Right lobe of liver (tissue), 6 donors: ENCODE results near the gene PIAS4. TPM values are rescaled to one million over a fixed set of nuclear protein-coding genes. Genes with fewer than 3 reads are reported as not detected.
A peak's percentile ranks its signal among the peaks of the same experiment; 100 is the strongest.

ENCODE experiments used
- ATAC-seq, 4 donors: fragments of 200-7000 bp; cut with Tn5 transposase; one replicate each; pipeline ENCODE4 v1.9.1; 2020; ENCODE audit warnings: mild to moderate bottlenecking in 4 of 4, moderate library complexity in 4 of 4
- DNase-seq, 3 donors: peaks; one replicate each; pipeline ENCODE4 v3.0.0-alpha.2; 2020
- H3K27ac ChIP-seq, 3 donors: fragments of 200-600 bp; one replicate each; pipeline ENCODE4 v1.8.0; 2022
- H3K27me3 ChIP-seq, 2 donors: fragments of 200-600 bp; one replicate each; pipeline ENCODE4 v1.8.0; 2022
- H3K36me3 ChIP-seq, 4 donors: fragments of 200-600 bp; sonication (generic) in 1 of 4; one replicate each; pipeline versions ENCODE4 v1.5.1 to v1.8.0; 2017 to 2022; ENCODE audit warnings: control low read depth in 1 of 4
- H3K4me1 ChIP-seq, 4 donors: fragments of 200-600 bp; sonication (generic) in 1 of 4; one replicate each; pipeline versions ENCODE4 v1.5.1 to v1.8.0; 2017 to 2022; ENCODE audit warnings: control low read depth in 1 of 4
- H3K4me3 ChIP-seq, 3 donors: fragments of 200-600 bp; one replicate each; pipeline ENCODE4 v1.8.0; 2022
- H3K9me3 ChIP-seq, 4 donors: fragments of 200-600 bp; sonication (generic) in 1 of 4; one replicate each; pipeline versions ENCODE4 v1.5.1 to v1.8.0; 2017 to 2022; ENCODE audit warnings: control low read depth in 1 of 4
- POLR2A ChIP-seq: fragments of 450-650 bp; IDR thresholded peaks from one replicate; pipeline ENCODE4 v1.6.1; 2017; ENCODE audit warnings: antibody characterized with exemption, mild to moderate bottlenecking
- WGBS: methylation state at CpG from one replicate; pipeline ENCODE4 v1.1.6; 2018; ENCODE audit warnings: low coverage, low lambda C conversion rate; ENCODE audit not compliant: insufficient coverage; ENCODE audit errors: missing lambda C conversion rate; 5-methylcytosine and 5-hydroxymethylcytosine counted together
- intact Hi-C, 2 donors: fragments of 100-400 bp; cut with DNase I; formaldehyde crosslinking; loops; one replicate each; pipeline versions ENCODE4 v1.11.2 to v1.14.1; 2022
- total RNA-seq, 6 experiments: library from RNA; depleted of rRNA in 2 of 6; stranded (reverse); fragments of >200 nt in 2 of 6; fragmentation: NEBNext Ultra II Directional in 3 of 6; extraction: Animal tissue kit (Norgen Biotek cat#: 25700) in 3 of 6; gene quantifications; one replicate each; pipeline versions ENCODE4 v1.1.0 to v1.2.4, GENCODE V29; 2016 to 2023
- TF ChIP-seq, protein P1 (sequence below), 4 donors: fragments of 200-600 bp in 3 of 4; fragments of 450-650 bp in 1 of 4; IDR thresholded peaks; one replicate each; pipeline versions ENCODE4 v1.5.1 to v1.8.0; 2016 to 2022; ENCODE audit warnings: antibody characterized with exemption in 4 of 4, mild to moderate bottlenecking in 2 of 4
- donor health status: DM: no; HTN: yes; CAD: no.
- donor health status: DM: no; HTN: no; CAD: no.
- donor health status: DM: no; HTN: no; CAD: no.
- donor health status: DM: no; HTN: yes; CAD: no.
- donor health status: DM: no; HTN: yes; CAD: no.

Gene PIAS4
- total RNA-seq, 6 experiments from 2014 or later: 9.9 to 20.0 (median 14.9) TPM

DNA sequence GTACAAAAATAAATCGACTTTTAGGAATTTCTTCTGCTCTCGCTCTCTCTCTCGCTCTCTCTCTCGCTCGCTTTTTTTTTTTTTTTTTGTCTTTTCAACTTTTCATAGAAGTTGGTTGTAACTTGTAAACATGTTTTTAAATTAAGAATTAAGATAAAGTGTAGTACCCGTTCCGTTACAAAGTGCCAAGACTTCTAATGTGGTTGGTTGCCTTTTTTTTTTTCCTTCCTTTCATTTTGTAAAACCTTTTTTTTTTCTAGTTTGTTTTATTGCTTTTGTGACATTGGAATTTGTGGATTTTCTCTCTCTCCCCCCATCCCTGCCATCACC lies 38.8 kb downstream of the PIAS4 start:
- ATAC-seq (no peak), DNase-seq (no peak)
- H3K4me1 ChIP-seq: peaks cover 0 to 2% (median under 1%) of the 10 kb centered on the region in 4 donors
- no peaks in the 10 kb centered on the region for H3K9me3 ChIP-seq
- 75% methylated on average over 6 of the region's 7 CpGs for WGBS
- TF ChIP-seq, protein P1, sequence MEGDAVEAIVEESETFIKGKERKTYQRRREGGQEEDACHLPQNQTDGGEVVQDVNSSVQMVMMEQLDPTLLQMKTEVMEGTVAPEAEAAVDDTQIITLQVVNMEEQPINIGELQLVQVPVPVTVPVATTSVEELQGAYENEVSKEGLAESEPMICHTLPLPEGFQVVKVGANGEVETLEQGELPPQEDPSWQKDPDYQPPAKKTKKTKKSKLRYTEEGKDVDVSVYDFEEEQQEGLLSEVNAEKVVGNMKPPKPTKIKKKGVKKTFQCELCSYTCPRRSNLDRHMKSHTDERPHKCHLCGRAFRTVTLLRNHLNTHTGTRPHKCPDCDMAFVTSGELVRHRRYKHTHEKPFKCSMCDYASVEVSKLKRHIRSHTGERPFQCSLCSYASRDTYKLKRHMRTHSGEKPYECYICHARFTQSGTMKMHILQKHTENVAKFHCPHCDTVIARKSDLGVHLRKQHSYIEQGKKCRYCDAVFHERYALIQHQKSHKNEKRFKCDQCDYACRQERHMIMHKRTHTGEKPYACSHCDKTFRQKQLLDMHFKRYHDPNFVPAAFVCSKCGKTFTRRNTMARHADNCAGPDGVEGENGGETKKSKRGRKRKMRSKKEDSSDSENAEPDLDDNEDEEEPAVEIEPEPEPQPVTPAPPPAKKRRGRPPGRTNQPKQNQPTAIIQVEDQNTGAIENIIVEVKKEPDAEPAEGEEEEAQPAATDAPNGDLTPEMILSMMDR (IDR thresholded peaks at IDR 0.05): no peak
- no peak for TF ChIP-seq POLR2A
- intact Hi-C loops: no loop called here
- no peak overlapping the region for H3K27ac ChIP-seq
- peaks cover 0 to 19% (median under 1%) of the 10 kb centered on the region in 4 donors for H3K36me3 ChIP-seq
- no peak overlapping the region for H3K4me3 ChIP-seq
- H3K27me3 ChIP-seq: no peaks in the 10 kb centered on the region

DNA sequence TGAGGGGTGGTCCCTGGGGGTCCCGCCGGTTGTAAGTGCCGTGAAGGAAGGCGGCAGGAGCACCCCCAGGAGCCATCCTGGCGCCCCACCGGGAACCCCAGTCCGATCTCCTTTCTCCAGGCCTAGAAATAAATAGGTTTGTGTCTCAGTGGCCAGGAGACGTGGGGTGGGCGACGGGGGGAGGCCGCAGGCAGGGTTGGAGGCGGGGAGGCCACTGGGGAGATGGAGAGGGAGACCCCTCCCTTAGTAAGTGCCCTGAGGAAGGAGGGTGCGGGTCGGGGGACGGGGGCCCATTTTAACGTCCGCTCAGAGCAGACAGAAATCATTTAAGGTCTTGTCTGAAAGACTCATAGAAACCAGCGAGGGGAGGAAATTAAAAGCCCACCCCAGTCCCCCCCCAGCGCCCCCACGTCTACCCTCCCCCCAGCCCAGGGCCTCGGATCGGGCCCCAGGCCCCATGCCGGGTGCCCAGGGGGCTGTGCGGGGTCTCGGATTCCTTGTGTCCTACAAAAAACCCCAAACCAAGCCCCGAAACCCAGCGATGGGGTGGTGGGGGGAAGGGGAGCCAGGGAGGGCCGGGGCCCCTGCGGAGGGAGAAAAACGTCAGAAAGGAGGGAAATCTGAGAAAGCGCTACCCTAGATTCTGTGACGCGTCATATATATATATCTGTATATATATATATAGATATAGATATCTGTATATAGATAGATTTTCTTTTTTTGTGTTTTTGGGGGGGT lies 39.6 kb downstream of the PIAS4 start:
- peak in 1 of 3 donors; percentile 35 for DNase-seq
- Histone ChIP-seq H3K27me3 (no peaks in the 10 kb centered on the region), H3K4me1 (peaks cover 0 to 10% (median 6%) of the 10 kb centered on the region in 4 donors), H3K27ac (no peak overlapping the region), H3K4me3 (no peak overlapping the region), H3K9me3 (no peaks in the 10 kb centered on the region), H3K36me3 (peaks cover 0 to 19% (median under 1%) of the 10 kb centered on the region in 4 donors)
- no peak for ATAC-seq
- intact Hi-C loops: no loop called here
- TF ChIP-seq, protein P1 (IDR thresholded peaks at IDR 0.05): no peak
- no peak for TF ChIP-seq POLR2A
- WGBS: 79% methylated on average over 7 of the region's 33 CpGs

DNA sequence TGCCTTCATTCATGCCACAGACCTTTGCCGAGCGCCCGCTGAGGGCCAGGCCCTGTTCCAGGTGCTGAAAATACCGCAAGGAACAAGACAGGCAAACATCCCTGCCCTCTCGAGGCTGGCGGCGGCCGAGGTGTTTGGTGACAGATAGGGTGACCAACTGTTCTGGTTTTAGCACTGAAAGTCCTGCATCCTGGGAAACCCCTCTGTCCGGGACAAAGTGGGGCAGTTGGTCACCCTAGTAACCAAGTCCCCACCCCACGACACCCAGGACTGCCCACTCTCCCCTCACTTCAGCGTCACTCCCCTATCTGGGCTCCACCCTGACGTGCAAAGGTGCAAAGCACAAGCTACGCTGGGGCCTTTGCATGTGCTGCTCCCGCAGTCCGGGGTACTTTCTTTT lies 41.9 kb downstream of the PIAS4 start:
- H3K4me3 ChIP-seq: no peak overlapping the region
- TF ChIP-seq, protein P1 (IDR thresholded peaks at IDR 0.05): no peak
- no peak for TF ChIP-seq POLR2A
- no peaks in the 10 kb centered on the region for H3K9me3 ChIP-seq
- H3K36me3 ChIP-seq: peaks cover 0 to 36% (median 8%) of the 10 kb centered on the region in 4 donors
- intact Hi-C loops: no loop called here
- ATAC-seq: no peak
- WGBS: 46% methylated on average over 9 of the region's 15 CpGs
- no peak overlapping the region for H3K27ac ChIP-seq
- no peaks in the 10 kb centered on the region for H3K27me3 ChIP-seq
- peak in 2 of 3 donors; percentile 51 to 54 for DNase-seq
- H3K4me1 ChIP-seq: peaks cover 0 to 21% (median 11%) of the 10 kb centered on the region in 4 donors

DNA sequence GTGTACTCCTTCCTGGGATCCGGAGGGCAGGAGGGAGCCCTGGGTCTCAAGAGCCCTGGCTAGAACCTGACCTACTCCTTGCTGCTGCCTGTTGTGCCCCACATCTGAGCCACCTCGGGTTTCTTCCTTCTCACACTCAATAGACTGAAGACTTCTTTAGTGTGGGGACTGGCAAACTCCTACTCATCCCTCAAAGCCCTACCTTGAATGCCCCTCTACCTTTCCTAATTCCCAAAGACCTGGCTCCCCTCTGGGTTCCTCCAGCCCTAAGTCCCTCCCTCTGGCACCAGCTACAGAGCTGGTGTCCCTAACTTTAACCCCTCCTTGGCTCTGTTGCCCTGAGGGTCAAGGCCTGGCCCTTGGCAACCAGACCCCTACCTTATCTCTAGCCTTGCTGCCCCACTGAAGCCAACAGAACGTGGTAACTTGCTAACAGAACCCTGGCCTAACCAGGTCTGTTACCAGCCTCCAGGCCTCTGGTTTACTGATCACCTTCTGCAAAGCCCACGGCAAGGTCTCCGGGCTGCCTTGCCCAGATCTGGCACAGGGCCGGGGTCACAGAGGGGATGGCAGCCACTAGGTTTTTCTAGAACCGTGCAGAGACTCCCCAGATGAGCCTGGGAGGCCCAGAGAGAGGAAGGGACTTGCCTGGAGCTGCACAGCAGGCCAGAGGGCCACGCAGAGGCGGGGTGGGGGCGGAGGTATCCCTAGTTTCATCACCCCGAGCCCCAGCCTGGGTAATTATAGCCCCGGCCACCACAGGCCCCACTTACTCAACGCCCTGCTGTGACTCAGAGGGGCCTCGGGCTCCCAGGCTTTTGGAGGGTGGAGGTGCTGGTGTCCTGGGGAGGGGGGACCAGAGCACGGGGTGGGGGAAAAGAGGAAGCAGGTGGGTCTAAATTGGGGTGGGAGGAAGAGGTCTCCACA lies 43.9 kb downstream of the PIAS4 start:
- TF ChIP-seq, protein P1 (IDR thresholded peaks at IDR 0.05): no peak
- TF ChIP-seq POLR2A: no peak
- Histone ChIP-seq H3K4me1 (peaks cover 0 to 21% (median 11%) of the 10 kb centered on the region in 4 donors), H3K27me3 (no peaks in the 10 kb centered on the region), H3K4me3 (peak overlapping the region; percentile 20 to 50 (median 31)), H3K36me3 (peaks cover 0 to 41% (median 13%) of the 10 kb centered on the region in 4 donors), H3K27ac (peak overlapping the region; percentile 75 to 92 (median 85)), H3K9me3 (no peaks in the 10 kb centered on the region)
- ATAC-seq: peak; percentile 18 to 33 (median 31)
- 45% methylated on average over 5 of the region's 15 CpGs for WGBS
- intact Hi-C loops: no loop called here
- peak; percentile 61 to 76 (median 69) for DNase-seq
